Skeletal muscle satellite cell (primary cell): ENCODE data around the gene ACVR2B. TPM values are rescaled to one million over a fixed set of nuclear protein-coding genes. Genes with fewer than 3 reads are reported as not detected.

ENCODE experiments used
- H3K27me3 ChIP-seq: 2 replicates; pipeline ENCODE4 v1.7.0; 2013; ENCODE audit warnings: low read length; ENCODE audit not compliant: control insufficient read depth, insufficient read depth
- H3K36me3 ChIP-seq: 2 replicates; pipeline ENCODE4 v1.7.0; 2013; ENCODE audit warnings: mild to moderate bottlenecking, control low read depth, low read length; ENCODE audit not compliant: insufficient read depth
- H3K4me1 ChIP-seq: 2 replicates; pipeline ENCODE4 v1.7.0; 2013; ENCODE audit warnings: low read length; ENCODE audit not compliant: control insufficient read depth, insufficient read depth
- H3K4me2 ChIP-seq: 2 replicates; pipeline ENCODE4 v1.7.0; 2013; ENCODE audit warnings: mild to moderate bottlenecking, low read length
- H3K4me3 ChIP-seq: 2 replicates; pipeline ENCODE4 v1.7.0; 2013; ENCODE audit warnings: low read length
- H3K9ac ChIP-seq: 2 replicates; pipeline ENCODE4 v1.7.0; 2013; ENCODE audit warnings: mild to moderate bottlenecking, low read depth, low read length, moderate library complexity
- H3K9me3 ChIP-seq: replicated peaks from 2 replicates; pipeline ENCODE4 v1.7.0; 2013; ENCODE audit warnings: mild to moderate bottlenecking, control low read depth, low read length
- small RNA-seq: library from RNA; depleted of rRNA; stranded (forward); fragments of <200 nt; gene quantifications from one replicate; pipeline ENCODE3, GENCODE V24; 2012

ACVR2B gene

GRCh38 chr3:38538773-38539353, 85.2 kb downstream of the ACVR2B start:
- H3K36me3 ChIP-seq: no peaks in the 10 kb centered on the region
- no peak overlapping the region for H3K9ac ChIP-seq
- no peak overlapping the region for H3K4me2 ChIP-seq
- H3K9me3 ChIP-seq: no peaks in the 10 kb centered on the region
- H3K4me1 ChIP-seq: peaks cover 48% of the 10 kb centered on the region
- H3K27me3 ChIP-seq: no peaks in the 10 kb centered on the region
- no peak overlapping the region for H3K4me3 ChIP-seq

DNA sequence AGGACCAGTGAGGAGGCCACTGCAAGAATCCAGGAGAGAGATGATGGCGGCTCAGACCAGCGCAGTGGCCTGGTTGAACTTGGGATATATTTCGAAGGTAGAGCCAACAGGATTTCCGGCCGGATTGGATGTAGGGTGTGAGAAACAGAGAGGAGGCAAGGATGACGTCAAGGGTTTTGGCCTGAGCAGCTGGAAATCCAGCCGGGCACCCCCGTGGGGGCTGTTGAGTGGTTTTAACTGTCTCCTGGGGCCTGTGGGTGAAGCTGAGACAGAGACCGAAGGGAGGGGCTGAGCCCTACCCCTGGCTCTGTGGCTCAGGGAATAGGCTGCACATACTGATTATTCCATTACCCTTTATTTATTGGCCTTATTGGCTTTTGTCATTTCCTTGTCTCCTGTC, 88.1 kb downstream of the ACVR2B start:
- Histone ChIP-seq H3K4me1 (peaks cover 64% of the 10 kb centered on the region), H3K9me3 (no peaks in the 10 kb centered on the region), H3K9ac (peak overlapping the region; percentile 87), H3K4me2 (peak overlapping the region; percentile 70), H3K36me3 (no peaks in the 10 kb centered on the region), H3K27me3 (no peaks in the 10 kb centered on the region), H3K4me3 (peak overlapping the region; percentile 40)

Small RNA genes within 50 kb of the gene (small RNA-seq; reads per million reads assigned to genes)
- gene RF00019: not detected
